ENCODE measurements around the gene SDF2.
"Not testable (repeated sequence)": the region's sequence is repeated elsewhere in the genome, so short reads cannot be mapped to it uniquely, and the experiment has no call there.

The SDF2 gene

DNA sequence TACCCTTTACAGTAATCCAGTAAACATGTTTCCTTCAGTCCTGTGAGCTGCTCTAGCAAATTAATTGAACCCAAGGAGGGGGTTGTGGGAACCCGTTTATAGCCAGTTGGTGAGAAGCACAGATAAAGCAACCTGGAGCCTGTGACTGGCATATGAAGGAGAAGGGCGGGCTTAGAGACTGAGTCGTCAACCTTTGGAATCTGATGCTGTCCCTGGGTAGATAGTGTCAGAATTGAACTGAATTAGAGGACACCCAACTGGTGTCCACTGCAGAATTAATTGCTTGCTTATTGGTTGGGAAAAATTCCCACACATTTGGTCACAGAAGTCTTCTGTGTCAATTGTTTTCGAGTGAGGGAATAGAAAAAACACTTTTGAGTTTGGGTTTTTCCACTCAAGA, 34.9 kb downstream of the SDF2 start:
- no peak for DNase-seq (ENCODE audit: low read depth in 2 of 2)

DNA sequence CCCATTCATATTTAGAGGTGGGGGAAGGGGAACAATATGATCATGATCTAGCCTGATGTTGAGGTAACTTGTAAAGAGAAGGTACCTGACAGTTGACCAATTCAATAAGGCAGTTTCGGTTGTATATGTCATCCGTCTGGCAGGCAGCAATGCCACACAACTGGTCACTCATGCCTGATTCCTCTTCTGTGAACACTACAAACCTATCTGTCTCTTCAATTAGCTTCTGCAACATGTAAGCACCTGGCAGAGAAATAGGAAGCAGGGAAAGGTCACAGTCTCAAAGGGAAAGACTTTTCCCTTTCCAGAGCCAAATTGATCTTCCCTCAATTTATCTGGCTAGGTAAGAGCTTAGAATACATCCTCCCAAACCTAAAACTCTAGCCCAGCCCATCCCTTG, 37.6 kb downstream of the SDF2 start:
- DNase-seq (ENCODE audit: low read depth in 2 of 2) = no peak

DNA sequence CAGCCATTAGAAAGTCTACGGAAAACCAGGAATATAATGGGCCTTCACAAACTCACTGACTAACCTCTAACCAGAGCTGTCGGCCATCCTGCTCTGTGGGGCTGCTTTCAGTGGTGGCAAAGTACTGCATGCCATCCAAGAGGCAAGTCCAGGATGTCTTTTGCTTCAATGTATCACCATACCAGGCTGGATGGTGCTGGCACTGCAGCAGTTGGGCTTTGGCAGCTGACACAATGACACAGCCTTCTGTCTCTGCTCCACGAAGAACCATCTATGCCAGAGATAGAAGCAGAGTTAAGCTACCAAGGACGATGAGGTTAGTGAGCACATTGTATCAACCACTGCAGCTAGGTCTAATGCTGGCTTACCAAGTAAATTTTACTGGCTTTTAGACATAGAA, 38.0 kb downstream of the SDF2 start:
- no peak for DNase-seq (ENCODE audit: low read depth in 2 of 2)

DNA sequence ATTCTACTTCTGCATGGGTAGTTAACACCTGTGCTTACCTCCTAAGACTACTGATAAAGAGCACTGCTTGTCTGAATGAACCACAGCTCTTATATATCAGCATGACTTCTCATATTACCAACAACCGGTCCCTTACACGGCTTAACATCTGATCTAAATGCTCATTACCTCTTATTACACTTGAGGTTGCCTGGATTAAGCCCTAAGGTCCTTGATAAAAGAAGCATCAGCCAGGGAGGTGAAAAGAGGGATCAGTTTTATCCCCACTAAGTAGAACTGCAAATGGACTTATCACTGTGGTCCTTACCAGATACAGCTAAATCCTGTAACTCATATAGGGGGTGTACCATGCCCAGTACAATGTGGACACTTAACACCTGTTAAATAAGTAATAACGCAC, 39.5 kb downstream of the SDF2 start:
- no peak for DNase-seq (ENCODE audit: low read depth in 2 of 2)

DNA sequence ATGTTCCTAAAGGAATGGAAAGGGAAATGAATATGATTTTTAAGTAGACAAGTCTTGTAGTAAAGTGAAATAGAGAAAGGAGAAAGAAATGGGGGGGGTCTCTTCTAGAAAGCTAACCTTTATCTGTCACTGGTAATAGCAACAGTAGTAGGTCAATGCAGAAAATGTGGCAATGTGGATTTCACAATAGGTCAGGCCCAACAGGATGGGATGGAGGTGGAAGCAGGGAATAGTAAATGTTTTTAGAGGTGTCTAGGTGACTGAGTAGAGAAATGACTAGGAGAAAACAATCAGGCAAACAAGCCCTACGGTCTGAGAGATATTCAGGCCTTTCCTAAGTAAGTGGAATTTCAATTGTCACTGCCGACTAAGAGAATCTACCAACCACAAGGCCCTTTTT, 41.7 kb downstream of the SDF2 start:
- no peak for DNase-seq (ENCODE audit: low read depth in 2 of 2)

DNA sequence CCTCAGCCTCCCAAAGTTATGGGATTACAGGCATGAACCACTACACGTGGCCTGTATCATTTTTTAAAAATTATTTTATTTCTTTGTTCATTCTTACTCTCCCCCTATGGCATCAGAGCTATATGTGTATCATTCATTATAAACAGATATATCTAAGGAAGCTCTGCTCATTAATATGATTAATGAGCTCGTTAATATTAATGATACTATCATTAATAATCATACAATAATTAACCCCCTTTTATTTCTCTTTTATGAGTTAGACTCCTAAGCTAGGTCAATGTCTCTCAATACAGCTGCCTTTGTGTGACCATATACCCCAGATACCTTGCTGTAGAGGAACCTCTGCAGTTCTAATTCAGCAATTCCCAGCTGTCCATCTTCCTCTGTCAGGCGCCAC, 43.2 kb downstream of the SDF2 start:
- no peak for DNase-seq (ENCODE audit: low read depth in 2 of 2)

DNA sequence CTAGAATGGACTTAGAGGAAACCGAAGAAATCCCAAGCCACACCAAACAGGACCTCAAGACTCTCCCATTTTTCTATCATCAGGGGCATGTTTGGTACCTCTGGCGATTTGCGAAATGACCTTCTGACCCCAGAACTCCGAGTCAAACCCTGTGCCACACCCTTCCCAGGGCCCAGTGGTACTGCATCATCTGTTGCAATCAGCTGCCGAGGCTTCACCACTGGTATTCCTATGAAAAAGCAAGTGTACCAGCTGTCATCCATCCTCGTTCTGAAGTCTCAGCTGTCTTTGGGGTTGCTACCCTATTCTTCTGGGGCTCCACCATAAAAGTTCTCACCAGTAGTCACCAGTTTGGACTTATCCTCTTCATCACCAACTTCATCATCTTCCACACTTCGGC, 45.4 kb downstream of the SDF2 start:
- no peak for DNase-seq (ENCODE audit: low read depth in 2 of 2)

DNA sequence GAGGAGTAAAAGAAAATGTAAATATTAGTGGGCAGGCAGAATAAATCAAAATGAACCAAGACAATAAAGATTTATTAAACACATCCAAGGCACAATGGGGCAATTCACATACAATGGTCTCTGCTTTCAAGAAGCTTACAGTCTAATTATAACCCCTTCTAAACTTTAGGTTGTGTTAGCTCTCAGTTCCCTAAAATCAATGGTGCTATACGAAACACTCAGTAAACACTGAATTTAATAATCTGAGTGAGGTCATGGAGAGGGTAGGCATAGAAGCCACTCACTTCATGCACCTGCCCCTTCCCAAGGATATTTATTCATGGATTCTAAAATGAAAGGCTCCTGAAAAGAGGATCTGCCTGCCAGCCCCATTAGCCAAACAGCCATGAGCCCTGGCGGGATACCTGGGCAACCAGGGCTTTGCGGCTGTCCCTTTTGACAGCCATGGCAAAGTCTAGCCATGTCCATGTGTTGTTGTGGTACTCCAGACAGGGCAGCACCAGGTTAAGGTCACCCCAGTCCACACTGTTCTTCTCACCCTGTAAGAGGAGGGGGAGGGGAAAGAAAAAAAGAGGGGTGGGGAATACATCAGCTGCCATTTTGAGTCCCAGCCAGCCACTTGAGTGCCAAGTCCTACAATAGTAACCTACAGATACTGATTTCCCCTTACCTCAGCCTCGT, 46.3 kb downstream of the SDF2 start:
- DNase-seq (ENCODE audit: low read depth in 2 of 2) = no peak

DNA sequence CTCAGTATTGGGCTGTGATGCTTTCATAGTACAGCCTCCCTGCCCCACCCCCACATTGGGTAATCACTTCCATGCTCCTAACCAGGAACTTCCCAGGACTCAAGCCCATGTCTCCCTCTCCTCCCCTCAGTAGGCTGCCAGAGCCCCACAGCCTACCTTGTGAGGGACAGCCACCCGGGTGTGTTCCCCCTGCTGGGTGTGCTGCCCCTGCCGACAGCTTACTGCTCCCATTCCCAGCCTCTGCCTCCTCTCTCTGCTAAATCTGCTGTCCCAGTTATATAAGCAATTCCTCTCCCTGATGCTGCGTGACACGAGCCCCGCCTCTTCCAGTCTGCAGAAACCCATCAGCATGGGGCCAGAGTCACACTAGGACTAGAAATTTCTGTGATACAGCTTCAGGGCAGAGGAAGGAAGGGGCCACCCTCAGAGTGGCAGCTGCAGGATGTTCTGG, 47.8 kb downstream of the SDF2 start, which contains the start of gene RSKR:
TSS of gene RSKR (minus strand) at position 255 of the 451 bp plus-strand sequence. CDS start at position 231, 24 bp downstream.
- DNase-seq (ENCODE audit: low read depth in 2 of 2) = no peak

DNA sequence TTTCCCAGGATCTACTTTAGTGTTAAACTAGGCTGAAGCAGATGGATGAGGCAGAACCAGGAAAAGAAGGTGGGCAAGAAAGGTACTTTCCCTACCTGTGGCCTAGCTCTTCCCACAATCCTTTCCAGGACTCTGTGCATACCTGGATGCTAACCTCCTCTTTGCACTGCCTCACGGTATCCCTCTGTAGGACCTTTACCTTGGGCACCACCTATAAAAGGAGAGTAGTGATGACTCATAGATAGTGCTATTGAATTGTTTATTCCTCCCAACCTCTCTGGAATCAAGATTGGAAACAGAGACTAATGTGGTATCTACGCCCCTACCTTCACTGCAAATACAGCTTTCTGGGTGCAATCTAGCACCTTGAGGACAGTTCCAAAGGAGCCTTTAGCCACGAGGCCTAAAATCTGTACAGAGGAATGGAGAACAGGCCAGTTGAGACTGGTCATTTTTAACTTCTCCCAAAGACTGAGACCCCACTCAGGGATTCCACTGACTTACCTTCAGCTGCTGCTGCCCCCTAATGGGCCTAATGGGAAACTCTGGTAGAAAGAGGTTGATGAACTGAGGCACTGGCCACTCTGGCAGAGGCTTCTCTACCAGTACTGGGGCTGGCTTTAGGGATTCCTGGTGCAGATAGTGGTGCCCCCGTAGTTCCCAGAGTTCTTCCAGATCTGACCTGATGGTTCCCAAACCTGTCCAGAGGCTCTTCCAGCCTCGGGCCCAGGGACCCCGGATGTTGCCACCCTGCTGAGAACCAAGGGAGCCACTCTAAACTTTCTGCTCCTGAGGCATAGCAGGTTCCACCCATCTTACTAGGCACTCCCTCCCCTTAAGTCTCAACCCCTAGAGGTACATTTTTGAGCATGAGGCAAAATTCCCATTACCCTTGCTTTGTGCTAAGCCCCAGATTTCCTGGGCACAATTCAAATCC, 48.5 kb downstream of the SDF2 start:
- peak in 1 of 2 donors; percentile 10 for DNase-seq (ENCODE audit: low read depth in 2 of 2)

DNA sequence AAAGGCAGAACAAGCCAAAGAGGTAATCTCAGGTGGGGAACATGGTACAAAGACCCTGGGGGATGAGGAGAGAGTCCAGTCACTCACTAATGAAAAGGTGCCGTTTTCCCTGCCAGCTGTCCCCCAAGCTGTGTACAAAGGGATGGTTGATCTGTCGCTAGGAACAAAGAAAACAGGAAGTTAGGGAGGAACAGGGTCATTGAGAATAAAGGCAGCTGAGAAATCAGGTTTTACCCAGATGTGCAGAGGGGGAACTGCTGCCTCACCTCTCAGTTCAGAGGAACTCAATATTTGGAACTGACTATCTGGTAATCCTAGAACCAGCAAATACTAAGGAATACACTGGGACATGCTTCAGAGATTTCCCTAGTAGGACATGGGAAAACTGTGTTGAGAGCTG, 49.2 kb downstream of the SDF2 start:
- DNase-seq (ENCODE audit: low read depth in 2 of 2) = no peak

DNA sequence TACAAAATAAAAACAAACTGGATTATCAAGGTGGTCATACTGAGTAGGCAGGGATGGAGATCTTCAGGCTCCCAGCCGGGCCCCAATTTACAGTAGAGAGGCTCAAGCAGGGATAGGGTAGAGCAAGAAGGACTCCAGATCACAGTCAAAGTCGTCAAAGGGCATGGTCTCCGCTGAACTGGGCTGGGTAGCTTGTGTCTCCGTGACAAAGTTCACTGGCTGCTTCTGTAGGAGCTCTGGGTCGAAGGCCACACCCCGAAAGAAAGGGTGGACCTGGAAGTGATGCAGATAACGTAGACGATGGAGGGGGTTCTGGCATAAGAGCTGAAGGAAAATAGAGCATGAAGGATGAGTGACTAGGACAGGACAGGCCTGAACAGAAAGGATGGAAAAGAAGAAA, 51.3 kb downstream of the SDF2 start:
- DNase-seq (ENCODE audit: low read depth in 2 of 2) = no peak

DNA sequence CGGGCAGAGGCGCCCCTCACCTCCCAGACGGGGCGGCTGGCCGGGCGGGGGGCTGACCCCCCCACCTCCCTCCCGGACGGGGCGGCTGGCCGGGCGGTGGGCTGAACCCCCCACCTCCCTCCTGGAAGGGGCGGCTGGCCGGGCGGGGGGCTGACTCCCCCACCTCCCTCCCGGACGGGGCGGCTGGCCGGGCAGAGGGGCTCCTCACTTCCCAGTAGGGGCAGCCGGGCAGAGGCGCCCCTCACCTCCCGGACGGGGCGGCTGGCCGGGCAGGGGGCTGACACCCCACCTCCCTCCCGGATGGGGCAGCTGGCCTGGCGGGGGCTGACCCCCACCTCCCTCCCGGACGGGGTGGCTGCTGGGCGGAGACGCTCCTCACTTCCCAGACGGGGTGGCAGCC, 57.7 kb downstream of the SDF2 start:
- DNase-seq (ENCODE audit: low read depth in 2 of 2) = not testable (repeated sequence)

DNA sequence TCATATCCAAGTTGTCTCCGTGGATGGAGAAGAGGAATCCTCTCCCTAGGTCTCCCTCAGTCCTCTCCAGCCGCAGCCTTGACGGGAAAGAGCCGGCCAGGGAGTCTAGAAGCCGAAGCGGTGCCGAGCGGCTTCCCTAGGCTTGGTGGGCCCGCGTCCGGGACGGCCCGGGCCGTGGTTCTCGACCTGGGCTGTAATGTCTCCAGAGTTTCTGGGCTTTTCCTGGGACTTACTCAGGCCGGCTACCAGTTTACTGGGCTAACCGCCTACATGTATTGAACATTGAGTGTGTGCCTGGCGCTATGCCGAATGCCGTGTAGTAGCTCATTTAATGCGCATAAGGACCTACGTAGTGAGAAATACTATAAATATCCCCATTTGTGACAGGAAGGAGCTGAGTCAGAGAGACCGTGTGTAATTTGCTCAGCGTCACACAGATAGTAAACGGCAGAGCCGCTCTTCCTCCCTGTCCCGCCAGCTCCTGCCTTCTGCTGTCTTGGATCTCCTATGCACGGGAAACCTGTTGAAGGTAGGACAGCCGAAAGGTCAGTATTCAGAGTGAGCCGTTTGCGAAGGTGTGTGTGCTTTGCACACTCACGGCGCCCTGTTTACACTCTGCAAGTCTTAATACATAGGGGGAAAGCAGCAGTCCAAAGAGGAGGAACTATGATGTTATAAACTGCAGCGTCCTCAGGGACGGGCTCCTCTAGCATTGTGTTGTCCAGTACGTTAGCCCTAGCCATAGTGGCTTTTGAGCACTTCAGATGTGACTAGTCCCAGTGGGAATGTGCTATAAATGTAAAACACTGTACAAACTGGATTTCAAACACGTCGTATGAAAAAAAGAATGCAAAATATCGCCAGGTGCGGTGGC, 62.2 kb downstream of the SDF2 start:
- peak; percentile 22 to 36 for DNase-seq (ENCODE audit: low read depth in 2 of 2)

DNA sequence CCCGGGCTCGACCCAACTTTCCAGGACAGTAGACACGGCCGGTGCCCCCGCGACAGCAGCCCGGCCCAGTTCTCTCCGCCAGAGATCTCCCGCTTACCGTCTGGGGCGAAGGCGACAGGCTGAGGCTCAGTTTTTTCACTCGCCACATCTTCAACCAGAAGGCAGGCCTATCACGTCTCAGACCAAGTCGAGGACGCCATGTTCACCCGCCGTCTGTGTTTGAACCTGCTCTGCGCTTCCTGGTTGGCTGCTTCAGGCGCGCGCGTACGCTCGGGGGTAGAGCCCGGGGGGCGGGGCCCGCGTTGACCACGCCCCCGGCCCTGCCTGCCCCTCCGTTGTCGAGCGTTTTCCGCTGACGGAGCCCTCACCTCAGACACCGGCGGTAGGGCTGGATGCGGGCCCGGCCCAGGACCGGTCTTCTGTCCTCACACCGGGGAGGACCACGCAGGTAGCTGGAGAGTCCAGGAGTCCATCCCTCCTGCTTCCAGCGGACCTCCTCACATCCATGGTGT, 62.9 kb downstream of the SDF2 start, which contains the start of gene SPAG5:
TSS of gene SPAG5 (minus strand) at position 227 of the 512 bp plus-strand sequence. CDS start at position 148, 79 bp downstream.
- peak; percentile 89 to 93 for DNase-seq (ENCODE audit: low read depth in 2 of 2)

DNA sequence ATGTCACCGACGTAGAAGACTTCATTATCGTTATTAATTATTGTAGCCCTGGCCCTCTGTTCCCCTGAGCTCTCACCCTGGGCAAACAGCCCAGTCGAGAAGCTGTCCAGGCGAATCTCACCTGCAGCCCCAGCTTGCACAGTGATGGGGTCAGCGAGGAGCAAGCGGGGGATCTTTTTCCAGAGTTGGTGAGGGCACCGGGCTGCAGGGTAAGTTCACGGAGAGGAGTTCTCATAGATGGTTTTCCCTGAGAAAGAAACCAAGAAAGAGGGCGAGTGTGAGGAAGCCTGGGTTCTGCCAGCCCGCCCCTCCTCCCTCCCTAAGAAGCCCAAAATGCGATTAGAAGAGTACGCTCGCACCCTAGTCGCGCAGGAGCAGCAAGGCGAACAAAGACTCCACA, 63.3 kb downstream of the SDF2 start:
- DNase-seq (ENCODE audit: low read depth in 2 of 2) = no peak
